Natural killer cell (primary cell): ENCODE results near the gene LIMK2. TPM values are rescaled to one million over a fixed set of nuclear protein-coding genes. Genes with fewer than 3 reads are reported as not detected.

Source experiments
- ATAC-seq, 3 donors: fragments of 150-1000 bp in 2 of 3; fragments of 200-7000 bp in 1 of 3; cut with Tn5 transposase; 1 replicate in 1 of 3; 2 replicates in 2 of 3; pipeline ENCODE4 v1.10.0; 2021; ENCODE audit warnings: mild to moderate bottlenecking in 2 of 3, moderate library complexity in 2 of 3
- DNase-seq, 2 donors: peaks; one replicate each; pipeline versions ENCODE4 v3.0.0 to v3.0.0-alpha.2; 2013 to 2021; ENCODE audit warnings: mixed read lengths in 1 of 2
- H3K27ac ChIP-seq: one replicate; pipeline ENCODE4 v1.5.1; 2013; ENCODE audit warnings: mild to moderate bottlenecking, low read length
- H3K27me3 ChIP-seq: one replicate; pipeline ENCODE4 v1.6.1; 2013; ENCODE audit warnings: low read length; ENCODE audit not compliant: control insufficient read depth, insufficient read depth
- H3K36me3 ChIP-seq: one replicate; pipeline ENCODE4 v1.6.1; 2013; ENCODE audit warnings: low read length; ENCODE audit not compliant: control insufficient read depth, insufficient read depth
- H3K4me1 ChIP-seq: one replicate; pipeline ENCODE4 v1.6.1; 2013; ENCODE audit warnings: low read length; ENCODE audit not compliant: control insufficient read depth, insufficient read depth
- H3K4me3 ChIP-seq: one replicate; pipeline ENCODE4 v1.5.1; 2013; ENCODE audit warnings: low read length
- H3K9me3 ChIP-seq: one replicate; pipeline ENCODE4 v1.6.1; 2013; ENCODE audit warnings: low read length; ENCODE audit not compliant: control insufficient read depth, insufficient read depth
- H3K27ac Mint-ChIP-seq, 2 donors: one replicate each; pipeline ENCODE4 v1.8.0; 2022; ENCODE audit warnings: mild to moderate bottlenecking in 2 of 2, mixed read lengths in 2 of 2, moderate library complexity in 1 of 2
- H3K27me3 Mint-ChIP-seq, 2 donors: one replicate each; pipeline ENCODE4 v1.8.0; 2022; ENCODE audit warnings: low read depth in 2 of 2, mixed read lengths in 2 of 2
- H3K36me3 Mint-ChIP-seq: one replicate; pipeline ENCODE4 v1.8.0; 2022; ENCODE audit warnings: mixed read lengths
- H3K4me1 Mint-ChIP-seq, 2 donors: one replicate each; pipeline ENCODE4 v1.8.0; 2022; ENCODE audit warnings: mixed read lengths in 2 of 2
- H3K4me3 Mint-ChIP-seq: one replicate; pipeline ENCODE4 v1.8.0; 2022; ENCODE audit warnings: mild to moderate bottlenecking, moderate library complexity, mixed read lengths
- H3K9me3 Mint-ChIP-seq, 2 donors: one replicate each; pipeline ENCODE4 v1.8.0; 2022; ENCODE audit warnings: mixed read lengths in 2 of 2
- WGBS: methylation state at CpG from one replicate; pipeline ENCODE4 v1.1.7; 2013; ENCODE audit warnings: missing lambda C conversion rate; ENCODE audit not compliant: insufficient coverage; 5-methylcytosine and 5-hydroxymethylcytosine counted together
- intact Hi-C: fragments of 100-400 bp; cut with micrococcal nuclease; formaldehyde crosslinking; loops from one replicate; pipeline ENCODE4 v1.14.2; 2022
- total RNA-seq, 4 donors: library from RNA; stranded (reverse); fragments of 120-200 nt in 1 of 4; gene quantifications; one replicate each; pipeline versions ENCODE4 v1.2.3 to v1.2.4, GENCODE V29; 2013 to 2022
- TF ChIP-seq, protein P1 (sequence below): fragments of 200-600 bp; IDR thresholded peaks from one replicate; pipeline ENCODE4 v1.8.0; 2022; ENCODE audit warnings: antibody characterized with exemption

The LIMK2 gene
- total RNA-seq, 3 donors from 2014 or later (not counting 1 experiment from before 2014, with no cell fraction given), result 17.2 to 28.6 (median 19.1) TPM

DNA sequence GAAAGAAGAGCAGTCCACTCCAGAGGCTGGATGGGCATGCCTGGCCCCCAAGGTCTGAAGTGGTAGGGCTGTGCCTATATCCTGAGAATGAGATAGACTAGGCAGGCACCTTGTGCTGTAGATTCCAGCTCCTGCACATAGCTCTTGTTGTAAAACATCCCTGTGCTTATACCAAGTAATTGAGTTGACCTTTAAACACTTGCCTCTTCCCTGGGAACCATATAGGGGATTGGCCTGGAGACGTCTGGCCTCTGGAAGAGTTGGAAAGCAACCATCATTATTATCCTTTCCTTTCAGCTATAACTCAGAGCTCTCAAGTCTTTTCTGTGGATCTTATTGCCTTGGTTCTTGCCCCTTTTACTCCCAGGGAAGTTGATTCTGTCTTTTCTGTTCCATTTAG lies 15.1 kb downstream of the LIMK2 start:
- H3K4me1 Mint-ChIP-seq, result peaks cover 32 to 38% of the 10 kb centered on the region in 2 donors
- Histone ChIP-seq H3K9me3 (no peaks in the 10 kb centered on the region), H3K27me3 (no peaks in the 10 kb centered on the region), H3K27ac (no peak overlapping the region), H3K36me3 (peaks cover 3% of the 10 kb centered on the region), H3K4me3 (no peak overlapping the region), H3K4me1 (peaks cover 25% of the 10 kb centered on the region)
- intact Hi-C loops, result no loop called here
- H3K36me3 Mint-ChIP-seq, result no peaks in the 10 kb centered on the region
- DNase-seq (no peak), ATAC-seq (no peak)
- TF ChIP-seq, protein P1, sequence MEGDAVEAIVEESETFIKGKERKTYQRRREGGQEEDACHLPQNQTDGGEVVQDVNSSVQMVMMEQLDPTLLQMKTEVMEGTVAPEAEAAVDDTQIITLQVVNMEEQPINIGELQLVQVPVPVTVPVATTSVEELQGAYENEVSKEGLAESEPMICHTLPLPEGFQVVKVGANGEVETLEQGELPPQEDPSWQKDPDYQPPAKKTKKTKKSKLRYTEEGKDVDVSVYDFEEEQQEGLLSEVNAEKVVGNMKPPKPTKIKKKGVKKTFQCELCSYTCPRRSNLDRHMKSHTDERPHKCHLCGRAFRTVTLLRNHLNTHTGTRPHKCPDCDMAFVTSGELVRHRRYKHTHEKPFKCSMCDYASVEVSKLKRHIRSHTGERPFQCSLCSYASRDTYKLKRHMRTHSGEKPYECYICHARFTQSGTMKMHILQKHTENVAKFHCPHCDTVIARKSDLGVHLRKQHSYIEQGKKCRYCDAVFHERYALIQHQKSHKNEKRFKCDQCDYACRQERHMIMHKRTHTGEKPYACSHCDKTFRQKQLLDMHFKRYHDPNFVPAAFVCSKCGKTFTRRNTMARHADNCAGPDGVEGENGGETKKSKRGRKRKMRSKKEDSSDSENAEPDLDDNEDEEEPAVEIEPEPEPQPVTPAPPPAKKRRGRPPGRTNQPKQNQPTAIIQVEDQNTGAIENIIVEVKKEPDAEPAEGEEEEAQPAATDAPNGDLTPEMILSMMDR, result no peak
- 82% methylated on average over 1 of the region's 1 CpG for WGBS
- peak overlapping the region; percentile 70 to 87 for H3K27ac Mint-ChIP-seq
- no peak overlapping the region for H3K4me3 Mint-ChIP-seq
- no peaks in the 10 kb centered on the region for H3K27me3 Mint-ChIP-seq
- no peaks in the 10 kb centered on the region for H3K9me3 Mint-ChIP-seq

DNA sequence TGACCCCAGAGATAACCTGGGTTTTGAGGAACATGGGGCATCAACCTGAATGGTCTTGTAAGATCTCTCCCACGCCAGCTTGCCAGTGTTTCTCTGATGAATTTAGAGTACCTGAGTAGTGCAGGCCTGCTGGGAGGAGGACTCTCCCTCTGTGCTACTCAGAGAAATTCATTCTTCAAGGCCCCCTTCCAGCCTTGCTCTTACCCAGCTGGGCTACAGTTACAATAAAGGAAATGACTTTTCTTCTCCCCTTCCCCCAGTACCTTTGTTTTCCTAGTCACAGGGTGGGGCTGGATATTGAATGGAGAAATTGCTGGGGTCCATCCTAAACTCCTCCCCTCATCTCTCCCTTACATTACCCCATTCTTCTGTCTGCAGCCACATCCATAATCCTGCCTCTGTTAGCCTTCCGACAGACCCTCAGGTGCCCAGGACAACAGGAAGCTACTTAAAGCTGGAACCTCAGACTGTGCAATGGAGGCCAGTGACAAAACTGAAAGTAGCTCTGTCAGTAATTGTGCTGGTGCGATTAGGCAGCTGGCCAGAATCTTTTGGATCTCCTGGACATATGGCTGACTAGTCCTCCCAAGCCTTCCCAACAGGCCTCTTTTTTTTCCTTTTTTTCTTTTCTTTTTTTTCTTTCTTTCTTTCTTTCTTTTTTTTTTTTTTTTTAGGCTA lies 17.4 kb downstream of the LIMK2 start:
- peaks cover 3% of the 10 kb centered on the region for H3K36me3 ChIP-seq
- peak overlapping the region; percentile 83 for H3K27ac ChIP-seq
- no peaks in the 10 kb centered on the region for H3K27me3 ChIP-seq
- Mint-ChIP-seq H3K4me3 (peak overlapping the region; percentile 56), H3K4me1 (peaks cover 25 to 37% of the 10 kb centered on the region in 2 donors), H3K36me3 (no peaks in the 10 kb centered on the region), H3K27me3 (no peaks in the 10 kb centered on the region), H3K9me3 (no peaks in the 10 kb centered on the region), H3K27ac (peak overlapping the region; percentile 85 to 87)
- intact Hi-C loops, result loop anchor here (2.0 to 5.0 kb wide), 3 partner anchors 69 to 467 kb away; partner anchors contain the start of gene RNF185
- no peak overlapping the region for H3K4me3 ChIP-seq
- 65% methylated on average over 3 of the region's 3 CpGs for WGBS
- H3K4me1 ChIP-seq, result peaks cover 25% of the 10 kb centered on the region
- TF ChIP-seq, protein P1, result no peak
- H3K9me3 ChIP-seq, result no peaks in the 10 kb centered on the region
- ATAC-seq, result peak in 1 of 3 donors; percentile 22
- peak in 1 of 2 donors; percentile 52 for DNase-seq

DNA sequence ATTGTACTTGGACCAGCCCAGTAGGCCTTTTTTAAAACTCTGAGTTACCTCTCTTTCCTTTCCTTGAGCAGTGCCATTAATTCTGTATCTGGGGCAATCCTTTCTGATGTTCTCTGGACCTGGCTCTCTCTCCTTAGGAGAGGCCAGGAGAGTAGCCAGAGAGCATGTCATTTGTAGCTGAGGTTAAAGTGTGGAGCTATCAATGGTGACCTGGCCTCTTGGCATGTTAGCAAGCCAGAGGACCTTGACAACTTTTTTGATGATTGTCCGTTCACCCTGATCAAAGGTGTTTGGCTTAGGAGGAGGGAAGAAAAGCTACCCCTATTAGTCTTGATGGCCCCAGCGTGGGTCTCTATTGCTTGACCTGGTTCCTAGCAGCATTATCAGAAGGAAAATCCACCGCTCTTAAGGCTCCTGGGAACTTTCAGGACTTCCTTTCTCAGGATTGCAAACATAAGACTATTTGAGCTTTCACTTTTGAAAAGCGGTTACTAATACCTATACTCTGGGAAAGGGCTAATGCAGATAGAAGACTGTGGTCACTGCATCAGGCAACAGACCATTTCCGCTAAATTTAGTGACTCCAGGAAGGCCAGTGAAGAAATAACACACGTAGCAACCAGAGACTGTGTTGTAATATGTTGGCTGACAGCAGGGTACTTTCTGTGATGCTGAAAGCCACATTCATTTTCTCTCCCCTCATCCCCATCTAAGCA lies 18.2 kb downstream of the LIMK2 start:
- peaks cover 3% of the 10 kb centered on the region for H3K36me3 ChIP-seq
- Mint-ChIP-seq H3K27me3 (no peaks in the 10 kb centered on the region), H3K27ac (peak overlapping the region; percentile 85 to 87), H3K4me1 (peaks cover 32 to 44% of the 10 kb centered on the region in 2 donors), H3K4me3 (peak overlapping the region; percentile 56), H3K36me3 (no peaks in the 10 kb centered on the region), H3K9me3 (no peaks in the 10 kb centered on the region)
- TF ChIP-seq, protein P1, result no peak
- H3K27ac ChIP-seq, result peak overlapping the region; percentile 83
- WGBS, result 73% methylated on average over 5 of the region's 6 CpGs
- intact Hi-C loops, result loop anchor here (2.0 to 5.0 kb wide), 3 partner anchors 70 to 468 kb away; partner anchors contain the start of gene RNF185
- DNase-seq (peak in 1 of 2 donors; percentile 26), ATAC-seq (peak; percentile 63 to 78 (median 70))
- no peaks in the 10 kb centered on the region for H3K27me3 ChIP-seq
- peaks cover 32% of the 10 kb centered on the region for H3K4me1 ChIP-seq
- H3K9me3 ChIP-seq, result no peaks in the 10 kb centered on the region
- no peak overlapping the region for H3K4me3 ChIP-seq
